ENCODE results near the gene ERF.

The ERF gene

GRCh38 chr19:42292963-42293362 is 38.0 kb upstream of the ERF start:
- Histone ChIP-seq H3K9me3 (ENCODE audit: low read length) (no peaks in the 10 kb centered on the region), H3K27ac (ENCODE audit: low read depth, low read length, poor library complexity, severe bottlenecking) (no peak overlapping the region), H3F3A (ENCODE audit: insufficient read depth, low read length) (no peaks in the 10 kb centered on the region), H3K4me3 (ENCODE audit: low read depth, low read length, poor library complexity, severe bottlenecking) (no peak overlapping the region), H3K4me2 (ENCODE audit: low read length) (no peak overlapping the region), H3K4me1 (ENCODE audit: insufficient read depth, low read length, severe bottlenecking) (no peaks in the 10 kb centered on the region), H4K20me1 (ENCODE audit: insufficient read depth, low read length) (no peaks in the 10 kb centered on the region), H3K27me3 (ENCODE audit: insufficient read depth, low read length) (no peaks in the 10 kb centered on the region), H3K79me2 (ENCODE audit: insufficient read depth, low read length) (no peaks in the 10 kb centered on the region), H3K36me3 (ENCODE audit: insufficient read depth, low read length) (peaks cover 85% of the 10 kb centered on the region), H3K9ac (ENCODE audit: low read length) (no peak overlapping the region), H3K9me2 (ENCODE audit: low read depth, low read length) (no peaks in the 10 kb centered on the region), H2AFZ (ENCODE audit: low read length) (no peak overlapping the region)
- TF ChIP-seq EZH2 (IDR thresholded peaks at IDR 0.05; ENCODE audit: borderline replicate concordance, low read length) (no peak), CTCF (IDR thresholded peaks at IDR 0.05; ENCODE audit: low read length) (no peak)

DNA sequence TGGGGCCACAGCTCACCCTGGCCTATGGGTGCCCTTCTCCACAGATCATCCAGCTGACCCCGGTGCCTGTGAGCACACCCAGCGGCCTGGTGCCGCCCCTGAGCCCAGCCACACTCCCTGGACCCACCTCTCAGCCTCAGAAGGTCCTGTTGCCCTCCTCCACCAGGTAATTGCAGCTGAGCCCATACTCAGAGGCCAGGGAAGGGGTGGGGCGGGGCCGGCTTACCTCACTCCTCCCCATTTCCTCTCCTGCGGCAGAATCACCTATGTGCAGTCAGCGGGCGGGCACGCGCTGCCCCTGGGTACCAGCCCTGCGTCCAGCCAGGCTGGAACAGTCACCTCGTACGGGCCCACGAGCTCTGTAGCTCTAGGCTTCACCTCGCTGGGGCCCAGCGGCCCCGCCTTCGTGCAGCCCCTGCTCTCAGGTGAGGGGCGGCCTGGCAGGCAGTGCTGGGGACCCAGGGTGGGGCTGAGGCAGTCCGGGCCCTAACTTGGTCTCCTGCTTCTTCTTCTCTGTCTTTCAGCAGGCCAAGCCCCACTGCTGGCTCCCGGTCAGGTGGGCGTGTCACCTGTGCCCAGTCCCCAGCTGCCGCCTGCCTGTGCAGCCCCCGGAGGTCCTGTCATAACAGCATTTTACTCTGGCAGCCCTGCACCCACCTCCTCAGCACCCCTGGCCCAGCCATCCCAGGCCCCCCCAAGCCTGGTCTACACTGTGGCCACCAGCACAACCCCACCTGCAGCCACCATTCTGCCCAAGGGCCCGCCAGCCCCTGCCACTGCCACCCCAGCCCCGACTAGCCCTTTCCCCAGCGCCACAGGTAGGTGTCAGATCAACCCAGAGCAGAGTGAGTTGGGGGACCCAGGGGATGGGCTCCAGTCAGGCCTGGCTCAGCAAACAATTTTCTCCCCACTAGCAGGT is 37.4 kb upstream of the ERF start:
- Histone ChIP-seq H3K4me2 (ENCODE audit: low read length) (no peak overlapping the region), H3K9me3 (ENCODE audit: low read length) (no peaks in the 10 kb centered on the region), H3K4me3 (ENCODE audit: low read depth, low read length, poor library complexity, severe bottlenecking) (no peak overlapping the region), H4K20me1 (ENCODE audit: insufficient read depth, low read length) (no peaks in the 10 kb centered on the region), H3K4me1 (ENCODE audit: insufficient read depth, low read length, severe bottlenecking) (no peaks in the 10 kb centered on the region), H3K27ac (ENCODE audit: low read depth, low read length, poor library complexity, severe bottlenecking) (no peak overlapping the region), H2AFZ (ENCODE audit: low read length) (no peak overlapping the region), H3F3A (ENCODE audit: insufficient read depth, low read length) (no peaks in the 10 kb centered on the region), H3K27me3 (ENCODE audit: insufficient read depth, low read length) (no peaks in the 10 kb centered on the region), H3K9ac (ENCODE audit: low read length) (no peak overlapping the region), H3K79me2 (ENCODE audit: insufficient read depth, low read length) (no peaks in the 10 kb centered on the region), H3K36me3 (ENCODE audit: insufficient read depth, low read length) (peaks cover 92% of the 10 kb centered on the region), H3K9me2 (ENCODE audit: low read depth, low read length) (no peaks in the 10 kb centered on the region)
- TF ChIP-seq CTCF (IDR thresholded peaks at IDR 0.05; ENCODE audit: low read length) = no peak
- no peak for TF ChIP-seq EZH2 (IDR thresholded peaks at IDR 0.05; ENCODE audit: borderline replicate concordance, low read length)

DNA sequence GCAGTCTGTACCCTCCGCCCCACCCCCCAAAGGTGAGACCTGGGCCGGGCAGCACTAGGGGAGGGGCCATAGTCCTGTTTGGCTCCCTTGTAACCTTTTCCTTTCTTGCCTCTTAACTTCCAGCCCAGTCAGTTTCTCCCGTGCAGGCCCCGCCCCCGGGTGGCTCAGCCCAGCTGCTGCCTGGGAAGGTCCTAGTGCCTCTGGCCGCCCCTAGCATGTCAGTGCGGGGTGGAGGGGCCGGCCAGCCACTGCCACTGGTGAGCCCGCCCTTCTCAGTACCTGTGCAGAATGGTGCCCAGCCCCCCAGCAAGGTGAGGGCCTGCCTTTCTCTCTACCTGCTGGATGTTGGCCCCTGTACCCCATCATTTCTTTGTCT is 36.5 kb upstream of the ERF start:
- Histone ChIP-seq H3K36me3 (ENCODE audit: insufficient read depth, low read length) (peaks cover 90% of the 10 kb centered on the region), H2AFZ (ENCODE audit: low read length) (no peak overlapping the region), H3F3A (ENCODE audit: insufficient read depth, low read length) (no peaks in the 10 kb centered on the region), H3K79me2 (ENCODE audit: insufficient read depth, low read length) (no peaks in the 10 kb centered on the region), H3K9me3 (ENCODE audit: low read length) (no peaks in the 10 kb centered on the region), H3K27me3 (ENCODE audit: insufficient read depth, low read length) (no peaks in the 10 kb centered on the region), H3K4me3 (ENCODE audit: low read depth, low read length, poor library complexity, severe bottlenecking) (no peak overlapping the region), H3K9me2 (ENCODE audit: low read depth, low read length) (no peaks in the 10 kb centered on the region), H3K27ac (ENCODE audit: low read depth, low read length, poor library complexity, severe bottlenecking) (no peak overlapping the region), H3K9ac (ENCODE audit: low read length) (no peak overlapping the region), H4K20me1 (ENCODE audit: insufficient read depth, low read length) (no peaks in the 10 kb centered on the region), H3K4me1 (ENCODE audit: insufficient read depth, low read length, severe bottlenecking) (no peaks in the 10 kb centered on the region), H3K4me2 (ENCODE audit: low read length) (no peak overlapping the region)
- TF ChIP-seq CTCF (IDR thresholded peaks at IDR 0.05; ENCODE audit: low read length) (no peak), EZH2 (IDR thresholded peaks at IDR 0.05; ENCODE audit: borderline replicate concordance, low read length) (no peak)
